ENCODE data around the gene NRG3. TPM values are rescaled to one million over a fixed set of nuclear protein-coding genes. Genes with fewer than 3 reads are reported as not detected.
A peak's percentile ranks its signal among the peaks of the same experiment; 100 is the strongest.
"Not testable (repeated sequence)": the region's sequence is repeated elsewhere in the genome, so short reads cannot be mapped to it uniquely, and the experiment has no call there.

The NRG3 gene
- total RNA-seq, 1 experiment from 2014 or later: 0.62 TPM

GRCh38 chr10:82310839-82311238 is 435.8 kb downstream of the NRG3 start:
- DNase-seq: no peak
- Histone ChIP-seq H3K4me3 (ENCODE audit: insufficient read depth, low read depth, low read length) (no peak overlapping the region), H3K36me3 (replicated peaks; ENCODE audit: control insufficient read depth, insufficient read depth, low read length) (no peaks in the 10 kb centered on the region), H3K27me3 (ENCODE audit: control insufficient read depth, insufficient read depth, low read length) (no peaks in the 10 kb centered on the region)

GRCh38 chr10:82313401-82313800 is 438.4 kb downstream of the NRG3 start:
- no peak for DNase-seq
- Histone ChIP-seq H3K36me3 (replicated peaks; ENCODE audit: control insufficient read depth, insufficient read depth, low read length) (no peaks in the 10 kb centered on the region), H3K27me3 (ENCODE audit: control insufficient read depth, insufficient read depth, low read length) (no peaks in the 10 kb centered on the region), H3K4me3 (ENCODE audit: insufficient read depth, low read depth, low read length) (no peak overlapping the region)

GRCh38 chr10:82318534-82318933 is 443.5 kb downstream of the NRG3 start:
- no peak for DNase-seq
- H3K27me3 ChIP-seq (ENCODE audit: control insufficient read depth, insufficient read depth, low read length): no peaks in the 10 kb centered on the region
- no peaks in the 10 kb centered on the region for H3K36me3 ChIP-seq (replicated peaks; ENCODE audit: control insufficient read depth, insufficient read depth, low read length)
- H3K4me3 ChIP-seq (ENCODE audit: insufficient read depth, low read depth, low read length): no peak overlapping the region

GRCh38 chr10:82319074-82319473 is 444.1 kb downstream of the NRG3 start:
- no peaks in the 10 kb centered on the region for H3K36me3 ChIP-seq (replicated peaks; ENCODE audit: control insufficient read depth, insufficient read depth, low read length)
- no peaks in the 10 kb centered on the region for H3K27me3 ChIP-seq (ENCODE audit: control insufficient read depth, insufficient read depth, low read length)
- no peak for DNase-seq
- H3K4me3 ChIP-seq (ENCODE audit: insufficient read depth, low read depth, low read length): no peak overlapping the region

- H3K36me3 ChIP-seq (replicated peaks; ENCODE audit: control insufficient read depth, insufficient read depth, low read length): no peaks in the 10 kb centered on the region
- H3K27me3 ChIP-seq (ENCODE audit: control insufficient read depth, insufficient read depth, low read length): no peaks in the 10 kb centered on the region
- peak; percentile 7 for DNase-seq
- H3K4me3 ChIP-seq (ENCODE audit: insufficient read depth, low read depth, low read length): no peak overlapping the region
Observed at GRCh38 chr10:82319562-82319961, 444.6 kb downstream of the NRG3 start.

GRCh38 chr10:82321724-82322123 is 446.7 kb downstream of the NRG3 start:
- Histone ChIP-seq H3K36me3 (replicated peaks; ENCODE audit: control insufficient read depth, insufficient read depth, low read length) (no peaks in the 10 kb centered on the region), H3K4me3 (ENCODE audit: insufficient read depth, low read depth, low read length) (no peak overlapping the region), H3K27me3 (ENCODE audit: control insufficient read depth, insufficient read depth, low read length) (no peaks in the 10 kb centered on the region)
- DNase-seq: no peak

GRCh38 chr10:82331716-82332115 is 456.7 kb downstream of the NRG3 start:
- no peak overlapping the region for H3K4me3 ChIP-seq (ENCODE audit: insufficient read depth, low read depth, low read length)
- DNase-seq: no peak
- no peaks in the 10 kb centered on the region for H3K36me3 ChIP-seq (replicated peaks; ENCODE audit: control insufficient read depth, insufficient read depth, low read length)
- no peaks in the 10 kb centered on the region for H3K27me3 ChIP-seq (ENCODE audit: control insufficient read depth, insufficient read depth, low read length)

- Histone ChIP-seq H3K36me3 (replicated peaks; ENCODE audit: control insufficient read depth, insufficient read depth, low read length) (no peaks in the 10 kb centered on the region), H3K4me3 (ENCODE audit: insufficient read depth, low read depth, low read length) (no peak overlapping the region), H3K27me3 (ENCODE audit: control insufficient read depth, insufficient read depth, low read length) (no peaks in the 10 kb centered on the region)
- DNase-seq: no peak
Observed at GRCh38 chr10:82335831-82336230, 460.8 kb downstream of the NRG3 start.

- Histone ChIP-seq H3K27me3 (ENCODE audit: control insufficient read depth, insufficient read depth, low read length) (no peaks in the 10 kb centered on the region), H3K36me3 (replicated peaks; ENCODE audit: control insufficient read depth, insufficient read depth, low read length) (no peaks in the 10 kb centered on the region), H3K4me3 (ENCODE audit: insufficient read depth, low read depth, low read length) (no peak overlapping the region)
- no peak for DNase-seq
Observed at GRCh38 chr10:82340166-82340565, 465.2 kb downstream of the NRG3 start.

- not testable (repeated sequence) for H3K27me3 ChIP-seq (ENCODE audit: control insufficient read depth, insufficient read depth, low read length); DNase-seq; H3K36me3 ChIP-seq (replicated peaks; ENCODE audit: control insufficient read depth, insufficient read depth, low read length)
- peak overlapping the region; percentile 30 for H3K4me3 ChIP-seq (ENCODE audit: insufficient read depth, low read depth, low read length)
Observed at GRCh38 chr10:82349590-82349989, 474.6 kb downstream of the NRG3 start.

GRCh38 chr10:82353381-82353780 is 478.4 kb downstream of the NRG3 start:
- H3K27me3 ChIP-seq (ENCODE audit: control insufficient read depth, insufficient read depth, low read length): no peaks in the 10 kb centered on the region
- DNase-seq: no peak
- H3K36me3 ChIP-seq (replicated peaks; ENCODE audit: control insufficient read depth, insufficient read depth, low read length): no peaks in the 10 kb centered on the region
- no peak overlapping the region for H3K4me3 ChIP-seq (ENCODE audit: insufficient read depth, low read depth, low read length)

GRCh38 chr10:82358486-82359099 is 483.6 kb downstream of the NRG3 start:
- DNase-seq: no peak
- Histone ChIP-seq H3K4me3 (ENCODE audit: insufficient read depth, low read depth, low read length) (no peak overlapping the region), H3K27me3 (ENCODE audit: control insufficient read depth, insufficient read depth, low read length) (no peaks in the 10 kb centered on the region), H3K36me3 (replicated peaks; ENCODE audit: control insufficient read depth, insufficient read depth, low read length) (no peaks in the 10 kb centered on the region)

- no peak for DNase-seq
- no peaks in the 10 kb centered on the region for H3K27me3 ChIP-seq (ENCODE audit: control insufficient read depth, insufficient read depth, low read length)
Observed at GRCh38 chr10:82361256-82361655, 486.3 kb downstream of the NRG3 start.

GRCh38 chr10:82377608-82378007 is 502.6 kb downstream of the NRG3 start:
- no peaks in the 10 kb centered on the region for H3K36me3 ChIP-seq (replicated peaks; ENCODE audit: control insufficient read depth, insufficient read depth, low read length)
- DNase-seq: peak; percentile 27
- no peaks in the 10 kb centered on the region for H3K27me3 ChIP-seq (ENCODE audit: control insufficient read depth, insufficient read depth, low read length)
- H3K4me3 ChIP-seq (ENCODE audit: insufficient read depth, low read depth, low read length): no peak overlapping the region

More at GRCh38 chr10:82361256-82361655, 486.3 kb downstream of the NRG3 start:
- Histone ChIP-seq H3K4me3 (ENCODE audit: insufficient read depth, low read depth, low read length) (no peak overlapping the region), H3K36me3 (replicated peaks; ENCODE audit: control insufficient read depth, insufficient read depth, low read length) (no peaks in the 10 kb centered on the region)

- Histone ChIP-seq H3K27me3 (ENCODE audit: control insufficient read depth, insufficient read depth, low read length) (no peaks in the 10 kb centered on the region), H3K4me3 (ENCODE audit: insufficient read depth, low read depth, low read length) (no peak overlapping the region), H3K36me3 (replicated peaks; ENCODE audit: control insufficient read depth, insufficient read depth, low read length) (no peaks in the 10 kb centered on the region)
- no peak for DNase-seq
Observed at GRCh38 chr10:82378146-82378545, 503.2 kb downstream of the NRG3 start.

GRCh38 chr10:82383350-82383749 is 508.4 kb downstream of the NRG3 start:
- H3K27me3 ChIP-seq (ENCODE audit: control insufficient read depth, insufficient read depth, low read length): no peaks in the 10 kb centered on the region
- no peak overlapping the region for H3K4me3 ChIP-seq (ENCODE audit: insufficient read depth, low read depth, low read length)
- DNase-seq: no peak
- H3K36me3 ChIP-seq (replicated peaks; ENCODE audit: control insufficient read depth, insufficient read depth, low read length): no peaks in the 10 kb centered on the region

Data from H7 (cell line).